A204.1 (cell line): ENCODE data around the gene DNHD1.
"Not testable (repeated sequence)": the region's sequence is repeated elsewhere in the genome, so short reads cannot be mapped to it uniquely, and the experiment has no call there.

Experiments used
- FAIRE-seq: peaks from 2 replicates; lab custom pipeline; 2012; peaks lifted over from hg19 to GRCh38; lab: Jason Lieb, UNC

DNHD1 gene

GRCh38 chr11:6480299-6480914 is 16.7 kb upstream of the DNHD1 start:
- no peak for FAIRE-seq

- FAIRE-seq, result peak; percentile 95
Observed at GRCh38 chr11:6481012-6481923, 15.8 kb upstream of the DNHD1 start, which contains the start of the genes ARFIP2 and TIMM10B. TSS of gene ARFIP2 (minus strand) at chr11:6481331. CDS start at chr11:6480421, 910 bp downstream. TSS of gene TIMM10B (plus strand) at chr11:6481501. CDS start at chr11:6481517, 16 bp downstream.

GRCh38 chr11:6481924-6482275 is 15.2 kb upstream of the DNHD1 start:
- no peak for FAIRE-seq

DNA sequence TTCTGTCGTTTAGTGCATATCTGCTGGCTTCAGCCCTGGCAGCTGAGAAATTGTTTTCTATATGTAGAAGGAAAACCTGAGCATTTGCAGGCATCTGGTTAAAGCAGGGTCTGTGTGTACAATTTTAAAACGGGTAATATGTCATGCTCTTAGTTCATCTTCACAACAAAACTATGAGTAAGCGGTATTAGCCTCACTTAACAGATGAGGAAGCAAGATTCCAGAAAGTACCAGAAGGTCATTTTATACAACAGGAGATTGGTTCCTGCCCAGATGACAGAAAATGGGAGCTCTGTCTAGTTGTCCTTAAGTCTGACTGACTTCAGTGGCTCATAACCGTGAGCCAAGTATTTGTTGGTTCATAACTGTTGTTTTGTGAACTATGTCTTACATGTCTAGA is 14.6 kb upstream of the DNHD1 start:
- FAIRE-seq, result no peak

DNA sequence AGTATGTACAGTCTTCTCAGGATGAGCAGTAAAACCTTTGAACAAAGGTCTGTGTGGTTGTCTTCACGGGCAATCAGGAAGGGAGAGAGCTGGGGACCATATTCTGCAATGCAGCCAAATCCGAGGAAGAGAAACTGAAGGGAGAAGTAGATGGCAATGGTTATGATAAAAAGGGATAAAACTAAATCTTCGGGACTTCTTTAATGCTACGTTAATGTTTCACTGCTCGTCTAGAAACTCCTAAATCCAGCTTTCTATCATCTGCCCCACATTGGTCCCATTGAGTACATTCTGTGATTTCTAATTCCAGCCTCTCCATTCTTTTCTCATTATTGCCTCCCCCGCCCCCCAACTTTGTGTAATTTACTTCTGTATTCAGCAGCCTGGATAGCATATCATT is 14.1 kb upstream of the DNHD1 start:
- FAIRE-seq, result no peak

GRCh38 chr11:6485661-6486060 is 11.4 kb upstream of the DNHD1 start:
- FAIRE-seq, result no peak

DNA sequence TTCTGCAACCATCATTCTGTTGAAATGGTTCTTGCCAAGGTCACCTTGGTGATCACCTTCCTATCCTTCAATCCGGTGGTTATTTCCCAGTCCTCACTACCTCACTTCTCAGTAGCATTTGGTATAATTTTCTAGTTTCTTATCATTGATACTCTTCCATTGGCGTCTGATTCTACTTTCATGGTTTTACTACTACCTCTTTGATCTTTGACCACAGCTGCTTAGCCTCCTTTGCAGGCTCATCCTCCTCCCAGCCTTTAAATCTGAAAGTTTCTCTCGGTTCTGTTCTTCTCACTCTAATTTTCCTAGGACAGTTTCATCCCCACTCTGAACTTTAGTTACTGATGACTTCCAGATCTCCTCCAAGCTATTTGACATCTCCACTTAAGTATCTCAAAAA is 10.8 kb upstream of the DNHD1 start:
- no peak for FAIRE-seq

- FAIRE-seq, result no peak
Observed at GRCh38 chr11:6486938-6487337, 10.1 kb upstream of the DNHD1 start.

DNA sequence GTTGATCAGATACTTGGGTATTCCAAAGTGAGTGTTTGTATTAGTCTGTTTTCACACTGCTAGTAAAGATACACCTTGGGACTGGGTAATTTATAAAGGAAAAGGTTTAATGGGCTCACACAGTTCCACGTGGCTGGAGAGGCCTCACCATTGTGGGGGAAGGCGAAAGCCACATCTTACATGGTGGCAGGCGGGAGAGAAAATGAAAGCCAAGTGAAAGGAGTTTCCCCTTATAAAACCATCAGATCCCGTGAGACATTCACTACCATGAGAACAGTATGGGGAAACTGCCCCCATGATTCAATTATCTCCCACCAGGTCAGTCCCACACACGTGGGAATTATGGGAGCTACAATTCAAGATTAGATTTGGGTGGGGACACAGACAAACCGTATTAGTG is 8.7 kb upstream of the DNHD1 start:
- no peak for FAIRE-seq

DNA sequence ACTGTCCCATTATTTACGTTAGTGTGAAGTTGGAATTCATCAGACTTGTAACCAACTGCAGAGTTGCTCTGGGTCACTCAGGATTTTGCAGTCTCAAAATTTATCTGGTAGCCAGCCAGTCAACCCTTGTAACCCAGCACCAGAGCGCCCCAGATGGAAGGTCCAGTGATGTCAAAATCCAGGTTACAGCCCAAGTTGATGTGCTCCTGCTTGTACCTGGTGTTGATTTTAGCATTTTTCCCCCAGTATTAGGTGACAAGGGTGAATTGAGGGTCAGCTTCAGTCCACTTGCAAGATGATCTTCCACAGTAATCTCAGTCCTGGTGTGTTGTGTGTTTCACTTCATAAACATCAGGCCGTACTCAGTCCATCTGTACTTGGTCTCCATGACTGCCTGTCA is 8.3 kb upstream of the DNHD1 start:
- FAIRE-seq, result no peak

DNA sequence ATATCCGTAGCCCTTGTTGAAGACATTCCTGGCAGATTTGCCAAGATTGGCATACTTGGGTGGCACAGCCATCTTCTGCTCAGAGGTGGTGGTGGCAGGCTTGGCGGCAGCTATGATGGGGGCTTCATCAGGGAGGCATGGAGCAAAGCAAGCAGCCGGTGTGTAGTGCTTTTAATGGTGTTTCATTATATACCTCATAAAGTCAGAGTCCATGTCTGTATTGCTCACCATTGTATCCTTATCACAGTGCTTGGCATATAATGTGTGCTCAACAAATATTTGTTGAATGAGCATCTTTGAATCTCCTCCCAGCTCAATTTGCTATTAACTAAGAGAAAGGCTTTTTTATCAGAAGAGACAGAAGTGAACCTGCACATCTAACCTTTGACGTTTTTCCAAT is 7.8 kb upstream of the DNHD1 start:
- FAIRE-seq, result no peak

DNA sequence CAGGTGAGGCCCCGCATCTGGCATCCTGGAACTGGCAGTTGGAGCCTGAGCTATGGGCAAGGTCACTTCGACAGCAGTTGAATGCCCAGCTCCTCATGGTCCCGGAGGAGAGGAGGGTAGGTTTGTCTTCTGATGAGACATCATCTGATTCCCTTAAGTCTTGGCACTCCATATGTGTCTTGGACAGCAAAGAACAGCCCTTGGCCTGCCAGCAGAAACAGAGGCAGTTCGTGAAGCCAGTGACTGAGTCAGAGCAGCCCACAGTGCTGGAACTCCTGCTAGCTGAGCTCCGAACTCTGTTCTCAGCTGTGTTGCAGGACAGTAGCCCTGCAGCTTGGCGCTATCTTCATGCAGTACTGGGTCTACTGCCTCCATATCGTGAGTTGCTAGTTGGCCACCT is 1.0 kb downstream of the DNHD1 start:
- FAIRE-seq, result no peak

DNA sequence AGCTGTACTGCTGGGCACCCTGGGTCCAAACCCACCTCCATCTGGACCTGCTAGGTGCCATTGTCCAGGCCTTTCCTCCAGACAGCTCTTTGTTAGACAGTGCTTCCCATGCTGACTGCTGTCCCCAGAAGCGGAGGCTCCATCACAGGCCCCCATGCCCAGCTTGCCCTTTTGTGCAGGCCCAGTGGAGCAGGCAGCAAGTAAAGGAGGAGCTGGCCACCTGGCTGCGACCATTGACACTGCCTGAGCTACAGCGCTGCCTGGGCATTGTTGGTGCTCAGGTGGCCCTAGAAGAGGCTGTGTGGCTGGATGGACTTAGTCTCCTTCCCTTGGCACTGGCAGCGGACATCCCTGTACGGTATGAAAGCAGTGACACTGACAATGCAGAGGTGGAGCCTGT is 1.5 kb downstream of the DNHD1 start:
- FAIRE-seq, result no peak

GRCh38 chr11:6502382-6502781 is 5.3 kb downstream of the DNHD1 start:
- no peak for FAIRE-seq

- FAIRE-seq, result no peak
Observed at GRCh38 chr11:6504166-6504565, 7.1 kb downstream of the DNHD1 start.

DNA sequence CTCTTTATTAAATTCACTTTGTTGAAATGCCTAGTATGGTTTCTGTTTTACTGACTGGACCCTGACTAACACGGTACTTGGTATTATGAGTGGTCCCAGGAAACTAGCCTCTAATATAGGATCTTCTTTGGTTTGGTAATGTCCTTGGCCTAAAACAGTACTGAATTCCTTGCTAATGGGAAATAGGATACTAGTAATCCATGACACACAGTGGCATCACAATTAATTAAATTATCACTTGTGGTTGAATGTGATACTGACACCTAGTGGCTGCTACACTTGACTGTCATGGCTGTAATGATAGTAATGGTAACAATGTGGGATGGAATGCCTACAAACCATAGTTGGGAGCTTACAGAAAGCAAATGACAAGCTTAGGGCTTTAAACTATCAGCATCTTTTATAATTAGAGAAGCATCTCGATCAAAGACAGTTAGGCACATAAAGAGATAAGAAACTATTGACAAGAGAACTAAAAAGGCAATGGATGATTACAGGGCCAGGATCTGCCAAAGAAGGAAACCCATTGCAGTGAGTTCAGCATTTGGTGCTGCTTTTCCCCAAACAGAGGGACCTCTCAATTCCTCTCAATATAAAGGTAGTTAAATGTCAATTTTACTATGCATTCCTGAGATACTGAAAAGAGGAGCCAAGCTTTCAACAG is 8.6 kb downstream of the DNHD1 start:
- no peak for FAIRE-seq

- FAIRE-seq, result no peak
Observed at GRCh38 chr11:6516865-6517264, 19.8 kb downstream of the DNHD1 start.

GRCh38 chr11:6520265-6520664 is 23.2 kb downstream of the DNHD1 start:
- no peak for FAIRE-seq

GRCh38 chr11:6521946-6522345 is 24.9 kb downstream of the DNHD1 start:
- not testable (repeated sequence) for FAIRE-seq

DNA sequence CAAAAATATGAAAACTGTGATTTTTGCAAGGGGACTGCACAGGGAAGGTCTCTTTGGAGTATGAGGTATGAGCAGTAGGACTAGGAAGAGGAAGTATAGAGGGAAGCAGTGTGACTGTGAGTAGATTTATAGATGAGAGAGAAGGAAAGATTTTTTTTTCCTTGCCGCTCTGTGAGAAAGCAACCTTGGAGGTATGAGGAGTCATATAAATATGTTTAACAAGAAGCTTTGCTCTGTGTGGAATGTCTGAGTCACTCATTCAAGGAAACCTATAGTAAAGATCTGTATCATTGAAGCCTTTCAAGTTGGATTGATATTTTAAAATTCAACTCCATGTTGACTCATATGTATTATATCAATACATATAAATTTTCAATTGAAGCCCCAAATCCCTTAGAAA is 26.2 kb downstream of the DNHD1 start:
- no peak for FAIRE-seq

- no peak for FAIRE-seq
Observed at GRCh38 chr11:6526411-6527135, 29.5 kb downstream of the DNHD1 start.

- FAIRE-seq, result no peak
Observed at GRCh38 chr11:6529266-6529665, 32.2 kb downstream of the DNHD1 start.

DNA sequence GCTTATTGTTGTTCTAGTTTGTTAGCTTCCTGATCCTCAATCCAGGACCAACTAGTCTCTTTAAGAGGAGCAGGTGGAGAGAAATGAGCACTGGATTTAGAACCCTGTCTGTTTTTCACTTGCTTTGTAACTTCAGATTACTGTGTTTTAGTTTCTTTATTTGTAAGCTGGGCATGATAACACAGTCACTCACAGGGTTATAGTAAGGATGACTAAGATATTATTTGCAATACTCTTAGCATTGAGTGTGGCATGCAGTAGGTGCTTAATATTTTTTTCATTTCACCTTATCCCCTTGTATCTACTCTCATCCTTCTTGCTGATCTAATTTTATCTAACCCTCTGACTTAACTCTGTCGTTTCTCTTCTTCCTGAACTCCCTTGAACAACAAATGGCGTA is 33.8 kb downstream of the DNHD1 start:
- no peak for FAIRE-seq
